Activated CD4-positive, alpha-beta T cell treated with anti-CD3 and anti-CD28 coated beads for 4 hours (primary cell): ENCODE results near the gene ZNF367.
"Not testable (repeated sequence)": the region's sequence is repeated elsewhere in the genome, so short reads cannot be mapped to it uniquely, and the experiment has no call there.

Source experiments
- DNase-seq, 2 donors: peaks; one replicate each; pipeline ENCODE4 v3.0.0-alpha.2; 2020

ZNF367 gene

DNA sequence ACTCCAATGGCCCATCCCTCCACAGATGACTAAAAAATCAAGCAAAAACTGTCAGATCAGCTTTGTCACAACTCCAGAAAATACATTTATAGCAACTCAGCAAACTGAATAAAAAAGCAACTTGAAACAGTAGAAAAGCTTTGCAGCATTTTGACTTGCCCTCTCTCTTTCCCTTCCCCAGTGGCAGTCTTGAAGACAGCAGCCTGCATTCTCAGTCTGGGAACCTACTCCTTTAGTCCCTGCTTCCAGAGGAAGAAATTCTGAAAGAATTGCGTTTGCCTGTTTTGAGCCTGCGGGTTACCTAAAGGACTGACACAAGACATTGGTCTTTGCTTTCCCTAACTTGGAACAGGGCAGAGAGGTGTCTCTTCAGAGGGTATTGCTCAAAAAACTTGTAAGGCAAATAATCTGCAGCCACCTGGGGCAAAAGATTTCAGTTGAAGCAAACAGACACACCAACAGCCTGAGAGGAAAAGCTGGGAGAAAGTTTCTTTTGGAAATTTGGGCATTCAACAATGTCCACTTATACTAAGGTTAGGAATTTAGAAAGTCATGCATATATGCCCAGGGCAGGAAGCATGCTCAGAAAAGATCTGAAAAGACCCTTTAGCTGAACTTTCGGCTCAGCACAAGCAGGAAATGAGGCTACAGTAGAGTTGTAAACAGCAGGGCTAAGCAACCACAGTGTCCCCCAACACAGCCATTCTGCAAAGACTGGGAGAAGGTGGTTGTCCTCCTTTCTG, 19.4 kb downstream of the ZNF367 start:
- DNase-seq, result no peak

DNA sequence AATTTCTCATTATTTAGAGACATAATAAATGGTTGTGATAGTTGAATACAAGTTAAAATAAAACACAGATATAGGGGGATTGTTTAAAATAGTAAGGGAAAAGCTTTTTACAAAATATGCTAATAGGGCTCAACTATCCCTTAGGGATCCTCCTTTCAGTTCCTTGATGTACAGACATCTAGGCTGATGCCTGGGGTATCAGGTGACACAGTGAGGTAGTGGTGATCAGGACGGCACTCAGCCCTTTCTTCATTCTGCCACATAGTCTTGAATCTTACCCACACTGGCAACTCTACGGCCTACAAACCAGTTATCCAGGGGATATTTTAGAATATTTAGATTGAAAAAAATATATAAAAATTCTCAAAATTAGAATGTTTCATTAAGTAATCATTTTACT, 22.2 kb downstream of the ZNF367 start:
- no peak for DNase-seq

DNA sequence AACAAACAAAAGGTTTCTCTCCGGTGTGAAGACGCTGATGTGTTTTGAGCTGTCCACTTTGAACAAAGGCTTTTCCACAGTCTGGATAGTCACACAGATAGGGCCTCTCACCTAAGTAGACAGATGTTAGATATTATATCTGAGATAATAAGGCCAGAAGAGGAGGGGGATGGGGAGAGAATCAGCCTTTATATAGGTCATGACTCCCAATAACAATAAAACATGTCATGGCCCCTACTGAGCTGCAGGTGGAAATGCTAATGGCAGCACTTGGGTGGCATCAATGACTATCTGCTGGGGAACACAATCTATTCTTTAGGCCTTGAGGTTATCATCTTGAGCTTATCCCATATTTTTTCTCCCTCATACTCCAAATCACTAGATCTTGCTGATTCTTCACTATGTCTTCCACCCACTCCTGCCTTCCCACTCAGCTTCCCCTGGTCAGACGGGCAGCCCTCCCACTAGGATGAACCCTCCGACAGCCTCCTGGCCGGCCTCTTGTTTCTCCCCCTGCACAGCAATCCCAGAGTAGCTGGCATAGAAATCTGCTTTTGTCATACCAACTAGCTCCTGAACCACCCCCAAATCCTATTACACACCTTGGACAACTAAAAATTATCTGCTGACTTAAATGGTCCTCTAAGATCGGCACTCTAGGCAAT, 23.2 kb downstream of the ZNF367 start:
- DNase-seq, result no peak

DNA sequence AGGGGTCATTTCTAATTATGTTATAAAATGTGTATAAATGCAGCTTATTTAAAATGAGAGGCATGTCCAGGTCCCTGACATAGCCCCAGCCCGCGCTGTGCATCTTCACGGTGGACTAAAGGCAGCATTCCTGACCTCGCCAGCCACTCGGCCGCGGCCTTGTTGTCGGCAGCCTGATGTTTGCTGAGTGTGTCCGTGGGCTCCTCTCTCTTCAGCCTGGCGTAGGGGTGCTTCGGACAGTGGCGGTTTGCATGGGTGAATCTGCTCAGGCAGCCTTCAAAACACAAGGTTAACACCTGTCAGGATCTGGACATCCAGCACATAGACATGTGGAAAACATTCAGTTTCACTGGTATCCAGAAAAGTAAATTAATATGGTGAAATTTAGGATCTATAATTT, 25.9 kb downstream of the ZNF367 start:
- DNase-seq, result no peak

DNA sequence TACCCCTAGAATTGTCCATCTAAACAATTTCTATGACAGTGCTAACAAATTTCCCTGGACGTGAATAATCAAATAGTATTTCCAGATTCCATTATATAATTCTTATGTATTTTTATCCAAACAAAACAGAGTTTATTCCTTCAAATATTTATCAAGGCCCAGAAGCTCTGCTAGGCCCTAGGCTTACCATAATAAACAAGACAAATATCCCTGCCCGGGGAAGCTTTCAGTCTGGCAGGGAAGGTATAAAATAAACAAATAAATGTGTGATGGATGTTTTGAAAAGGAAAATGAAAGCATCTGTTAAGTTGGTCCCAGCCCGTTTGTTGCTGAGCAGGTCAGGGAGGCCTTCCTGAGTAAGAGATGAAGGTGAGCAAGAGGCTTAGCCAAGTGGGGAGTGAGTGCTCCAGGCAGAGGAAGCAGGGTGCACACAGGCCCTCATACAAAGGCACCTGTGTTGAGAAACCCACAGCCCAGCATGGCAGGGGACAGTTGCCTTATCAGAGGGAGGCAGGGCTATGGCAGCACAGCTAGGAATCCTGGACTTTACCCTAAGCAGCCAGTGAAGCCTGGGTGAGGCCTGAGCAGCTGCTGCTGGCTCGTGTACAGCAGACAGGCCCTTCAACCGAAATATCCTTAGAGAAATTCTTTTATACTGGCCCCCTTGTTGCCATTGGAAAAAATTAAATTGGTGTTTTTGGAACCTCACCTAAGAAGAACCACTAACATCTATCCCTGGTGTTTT, 27.0 kb downstream of the ZNF367 start:
- no peak for DNase-seq

DNA sequence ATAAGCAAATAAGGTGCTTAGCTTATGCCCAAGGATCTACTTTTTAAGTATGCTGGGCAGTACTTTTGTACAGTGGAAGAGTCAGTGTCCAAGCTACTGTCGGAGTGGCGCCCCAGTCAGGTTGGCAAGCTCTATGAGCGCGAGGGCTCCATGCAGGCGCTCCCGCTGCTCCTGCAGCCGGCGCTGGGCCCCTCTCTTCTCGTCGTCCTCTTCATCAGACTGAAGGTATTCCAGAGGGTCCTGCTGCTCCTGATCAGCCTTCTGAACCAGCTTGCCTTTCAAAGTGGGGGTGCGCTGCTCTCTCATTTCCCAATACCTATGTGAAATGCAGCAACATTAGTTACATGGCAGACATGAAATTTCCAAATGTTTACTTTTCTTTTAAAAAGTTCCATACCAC, 30.0 kb downstream of the ZNF367 start:
- DNase-seq, result no peak

DNA sequence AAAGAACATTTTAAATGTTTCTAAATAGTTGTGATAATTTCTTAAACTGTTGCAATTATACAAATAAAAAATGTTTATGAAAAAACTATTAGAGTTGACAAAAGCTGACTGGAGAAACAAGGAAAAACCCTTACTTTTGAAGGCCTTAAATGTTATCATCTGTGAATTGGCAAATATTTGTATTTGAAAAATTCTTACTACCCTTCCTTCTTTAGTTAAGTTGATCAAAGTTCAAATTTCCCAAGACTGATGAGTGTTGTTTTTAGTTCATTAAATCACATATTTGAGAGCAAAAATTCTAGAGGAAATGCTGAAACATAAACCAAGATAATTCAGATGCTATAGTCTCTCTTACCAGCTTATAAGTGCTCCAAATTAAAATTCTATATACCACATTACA, 32.0 kb downstream of the ZNF367 start:
- DNase-seq, result no peak

DNA sequence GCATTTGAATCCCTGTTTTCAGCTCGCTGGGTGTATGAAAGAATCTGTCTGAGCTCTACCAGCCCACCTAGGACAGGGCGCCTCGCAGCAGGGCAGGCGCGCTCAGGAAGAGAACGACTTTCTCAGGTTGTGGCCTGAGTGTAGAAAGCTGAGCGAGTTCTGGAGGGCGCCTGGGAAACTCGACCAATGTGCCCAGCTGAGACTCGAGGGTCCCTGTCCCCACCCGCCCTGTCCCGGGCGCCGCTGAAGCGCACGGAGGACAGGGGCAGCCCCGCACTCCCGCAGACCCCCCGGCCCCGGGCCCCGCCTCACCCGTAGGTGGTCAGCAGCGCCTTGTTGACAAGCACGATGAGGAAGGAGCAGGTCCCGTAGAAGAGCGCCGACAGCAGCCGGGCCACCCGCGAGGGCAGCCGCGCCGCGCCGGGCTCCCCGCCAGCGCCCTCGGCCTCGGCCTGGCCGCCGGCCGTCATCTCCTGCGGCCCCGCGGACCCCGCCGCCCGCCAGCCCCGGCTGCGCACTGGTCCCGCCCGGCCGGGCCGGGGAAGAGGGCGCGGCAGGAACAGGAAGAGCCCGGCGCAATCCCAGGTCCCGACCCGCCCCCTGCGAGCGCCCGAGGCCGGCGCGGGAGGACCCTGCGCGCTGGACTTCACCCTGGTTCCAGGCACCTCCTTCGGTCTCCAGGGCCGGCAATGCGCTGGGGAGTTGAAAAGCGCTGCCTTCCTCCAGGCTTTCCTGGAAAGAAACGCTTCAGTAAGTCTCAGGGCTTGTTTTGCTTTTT, 34.8 kb downstream of the ZNF367 start, which contains the start of gene SLC35D2:
TSS of gene SLC35D2 (minus strand) at position 547 of the 778 bp plus-strand sequence. CDS start at position 470, 77 bp downstream.
- DNase-seq, result peak in 1 of 2 donors; percentile 20

DNA sequence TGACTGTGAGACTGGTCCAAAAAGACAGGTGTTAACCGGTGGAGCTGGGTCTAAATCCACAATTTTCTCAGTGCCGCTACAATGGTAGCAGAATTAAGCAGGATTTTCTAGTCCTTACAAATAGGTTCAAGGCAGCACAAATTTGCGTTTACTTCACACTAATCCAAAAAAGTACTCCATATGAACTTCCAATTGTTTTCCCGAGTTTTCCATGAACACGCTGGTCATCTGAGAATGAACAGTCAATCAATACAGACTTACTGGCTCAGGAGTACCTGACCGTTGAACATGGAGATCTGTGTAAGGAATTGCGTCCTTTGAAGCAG, 35.4 kb downstream of the ZNF367 start:
- no peak for DNase-seq

DNA sequence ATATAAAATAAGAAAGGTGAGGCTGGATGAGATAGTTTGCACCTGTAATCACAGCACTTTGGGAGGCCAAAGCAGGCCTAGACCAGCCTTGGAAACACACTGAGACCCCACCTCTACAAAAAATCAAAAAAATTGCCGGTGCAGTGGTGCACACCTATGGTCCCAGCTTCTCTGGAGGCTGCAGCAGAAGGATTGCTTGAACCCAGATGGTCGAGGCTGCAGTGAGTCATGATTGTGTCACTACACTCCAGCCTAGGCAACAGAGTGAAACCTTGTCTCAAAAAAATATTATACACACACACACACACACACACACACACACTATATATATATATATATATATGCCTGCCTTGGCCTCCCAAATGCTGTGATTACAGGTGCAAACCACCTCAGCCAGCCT, 36.0 kb downstream of the ZNF367 start:
- DNase-seq, result no peak

DNA sequence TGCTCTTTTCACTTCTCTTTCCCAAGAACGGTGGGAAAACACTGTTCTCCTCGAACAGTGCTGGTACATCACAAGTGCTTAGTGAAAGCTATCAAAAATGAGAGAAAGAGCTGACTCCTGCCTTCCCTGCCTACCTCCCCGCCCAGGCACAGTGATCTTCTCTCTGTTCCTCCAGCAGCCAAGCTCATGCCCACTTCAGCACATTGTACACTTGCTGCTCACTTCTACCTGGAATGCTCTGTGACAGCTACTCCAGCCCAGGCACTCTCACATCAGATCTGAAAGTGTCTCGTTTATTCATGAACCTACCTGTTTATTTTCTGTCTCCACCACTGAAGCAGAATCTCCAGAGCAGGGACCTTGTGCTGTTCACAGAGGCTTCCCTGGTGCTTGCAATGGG, 36.5 kb downstream of the ZNF367 start:
- DNase-seq, result no peak

DNA sequence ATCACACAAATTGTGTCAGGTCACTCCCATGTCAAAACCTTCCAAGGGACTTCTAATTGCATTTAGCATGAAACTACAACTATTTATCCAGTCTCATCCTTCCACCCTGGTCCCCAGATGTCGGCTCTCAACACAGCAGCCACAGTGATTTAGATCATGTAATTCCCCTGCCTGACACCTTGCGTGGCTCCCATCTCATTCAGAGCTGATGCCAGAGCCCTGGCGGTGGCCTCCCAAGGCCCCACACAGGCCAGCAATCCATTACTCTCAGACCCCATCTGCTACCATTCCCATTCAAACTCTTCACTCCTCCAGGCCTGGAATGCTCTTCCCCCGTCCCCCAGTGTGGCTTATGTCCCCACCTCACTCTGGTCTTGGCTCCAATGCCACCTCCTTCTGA, 37.0 kb downstream of the ZNF367 start:
- DNase-seq, result no peak

DNA sequence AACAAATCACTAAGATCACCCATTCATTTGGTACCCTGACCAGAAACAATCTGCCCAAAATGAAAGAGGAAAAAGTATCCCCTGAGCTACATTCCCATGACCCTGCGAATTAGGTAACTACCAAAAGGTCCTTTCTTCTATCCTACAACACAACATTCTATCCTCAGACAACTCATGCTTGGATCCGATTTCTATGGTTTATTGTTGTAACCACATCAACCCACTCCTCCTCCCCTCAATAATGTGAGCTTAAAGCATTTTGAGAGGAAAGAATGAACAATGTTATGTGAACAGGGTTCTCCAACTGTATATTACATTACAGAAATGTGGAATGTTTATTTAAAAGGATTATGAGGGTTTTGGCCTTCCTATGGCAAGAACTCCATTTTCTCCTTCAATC, 38.7 kb downstream of the ZNF367 start:
- DNase-seq, result no peak

DNA sequence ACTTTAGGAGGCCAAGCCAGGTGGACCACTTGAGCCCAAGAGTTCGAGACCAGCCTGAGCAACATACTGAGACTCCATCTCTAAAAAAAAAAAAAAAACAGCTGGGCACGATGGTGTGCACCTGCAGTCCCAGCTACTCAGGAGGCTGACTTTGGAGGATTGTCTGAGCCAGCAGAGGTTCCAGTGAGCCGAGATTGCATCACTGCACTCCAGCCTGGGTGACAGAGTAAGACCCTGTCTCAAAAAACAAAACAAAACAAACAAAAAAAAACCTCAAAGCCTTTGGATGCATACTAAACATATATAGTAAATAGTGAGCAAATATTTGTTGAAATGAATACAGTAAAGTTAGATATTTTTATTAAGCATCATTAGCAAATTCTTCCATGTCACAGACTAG, 40.0 kb downstream of the ZNF367 start:
- DNase-seq, result no peak

DNA sequence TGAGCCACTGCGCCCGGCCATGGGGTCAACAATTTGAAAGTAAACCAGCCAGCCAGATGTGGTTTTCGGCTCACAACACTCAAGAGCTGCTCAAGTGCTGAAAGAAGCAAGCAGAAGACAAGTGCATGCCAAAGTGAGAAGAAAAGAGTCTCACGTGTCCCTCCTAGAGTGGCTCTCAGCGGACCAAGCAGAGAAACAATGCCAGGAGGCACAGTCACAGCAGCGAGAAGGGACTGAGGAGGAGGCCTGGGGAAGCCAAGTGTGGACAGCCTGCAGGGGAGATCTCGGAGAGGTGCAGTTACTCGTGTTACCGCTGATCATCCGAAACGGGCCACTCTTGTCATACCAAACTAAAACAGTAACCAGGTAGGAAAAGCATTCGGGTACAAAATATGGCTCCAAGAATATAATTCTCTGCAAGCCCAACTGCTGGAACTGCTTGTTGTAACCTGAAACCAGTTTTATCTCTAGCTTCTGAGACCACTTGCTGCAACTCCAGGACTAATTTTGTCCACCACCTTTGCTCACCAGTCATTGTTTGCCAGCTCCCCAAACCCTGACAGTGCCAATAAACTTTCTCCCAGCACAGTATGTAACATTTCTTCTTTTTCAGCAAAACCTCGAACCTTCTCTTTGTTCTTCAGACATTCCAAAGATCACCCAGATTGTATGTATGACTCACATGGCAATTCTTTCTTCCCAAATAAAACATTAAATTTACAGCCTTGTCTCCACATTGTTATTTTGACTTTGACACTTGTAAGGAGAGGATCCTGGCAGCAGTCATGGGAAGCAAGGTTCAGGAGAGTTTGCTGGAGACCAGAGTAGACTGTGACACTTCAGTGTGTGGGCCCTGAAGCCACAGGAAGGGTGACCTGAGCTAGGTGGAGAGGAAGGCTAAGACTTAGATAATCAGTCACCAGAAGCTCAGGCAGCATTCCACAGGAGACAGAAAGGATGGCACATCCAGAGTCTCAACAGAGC, 41.0 kb downstream of the ZNF367 start:
- DNase-seq, result no peak

DNA sequence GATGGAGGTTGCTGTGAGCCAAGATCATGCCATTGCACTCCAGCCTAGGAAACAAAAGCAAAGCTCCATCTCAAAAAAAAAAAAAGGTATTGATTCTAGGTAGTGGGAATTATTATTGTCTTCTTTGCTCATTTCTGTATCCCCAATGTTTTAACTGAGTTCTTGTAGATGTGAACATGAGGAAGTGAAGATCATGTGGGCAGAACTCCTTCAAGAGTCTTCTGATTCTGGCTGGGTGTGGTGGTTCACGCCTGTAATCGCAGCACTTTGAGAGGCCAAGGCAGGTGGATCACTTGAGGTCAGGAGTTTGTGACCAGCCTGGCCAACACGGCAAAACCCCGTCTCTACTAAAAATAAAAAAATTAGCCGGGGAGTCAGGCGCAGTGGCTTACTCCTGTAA, 42.7 kb downstream of the ZNF367 start:
- DNase-seq, result not testable (repeated sequence)

DNA sequence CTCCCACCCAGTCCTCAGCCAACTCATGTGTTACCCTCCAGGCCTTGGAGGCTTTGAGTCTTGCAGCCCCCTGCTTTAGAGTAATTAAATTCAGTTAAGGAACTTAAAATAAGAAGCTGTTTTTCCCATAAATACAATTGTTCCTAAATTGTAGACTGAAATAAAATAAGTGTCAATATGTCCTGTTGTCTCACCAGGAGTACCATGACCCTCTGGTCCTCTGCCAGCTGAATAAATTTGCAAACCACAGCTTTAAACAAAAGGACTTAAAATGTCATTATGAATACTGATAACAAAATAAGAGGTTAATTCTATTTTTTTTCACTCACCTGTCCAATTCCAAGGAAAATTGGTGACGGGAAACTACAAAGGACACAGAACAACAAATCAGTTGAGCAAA, 50.2 kb downstream of the ZNF367 start:
- no peak for DNase-seq

DNA sequence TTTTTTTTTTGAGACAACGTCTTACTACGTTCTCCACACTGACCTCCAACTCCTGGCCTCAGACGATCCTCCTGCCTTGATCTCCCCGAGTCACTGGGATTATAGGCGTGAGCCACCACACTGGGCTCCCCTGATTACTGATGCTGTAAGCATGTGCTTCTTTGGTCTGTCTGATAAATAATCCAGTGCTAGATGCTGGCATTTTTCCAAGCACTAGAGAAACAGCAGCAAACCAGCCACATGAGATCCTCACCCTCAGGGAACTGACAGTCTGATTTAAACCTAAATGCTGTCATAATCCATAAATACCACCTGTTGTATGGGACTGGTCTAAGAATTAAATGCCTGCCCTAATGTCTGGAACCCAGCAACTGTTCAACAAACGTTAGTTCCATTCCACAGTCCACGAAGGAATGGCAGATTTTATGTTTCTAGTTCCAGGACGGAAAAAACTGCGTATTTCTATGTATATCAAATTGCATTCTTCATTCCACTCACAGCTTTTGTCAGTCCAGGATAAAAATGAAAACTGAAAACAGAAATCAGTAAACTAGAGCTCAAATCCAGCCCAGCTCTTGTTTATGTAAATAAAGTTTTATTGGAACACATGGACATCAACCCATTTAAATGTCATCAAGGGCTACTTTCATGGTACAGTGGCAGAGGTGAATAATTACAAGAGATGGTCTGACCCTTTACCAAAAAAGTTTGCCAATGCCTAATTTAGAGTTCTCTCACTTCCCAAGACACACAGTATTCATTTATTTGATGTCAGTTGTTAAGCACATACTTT, 54.8 kb downstream of the ZNF367 start:
- DNase-seq, result no peak

DNA sequence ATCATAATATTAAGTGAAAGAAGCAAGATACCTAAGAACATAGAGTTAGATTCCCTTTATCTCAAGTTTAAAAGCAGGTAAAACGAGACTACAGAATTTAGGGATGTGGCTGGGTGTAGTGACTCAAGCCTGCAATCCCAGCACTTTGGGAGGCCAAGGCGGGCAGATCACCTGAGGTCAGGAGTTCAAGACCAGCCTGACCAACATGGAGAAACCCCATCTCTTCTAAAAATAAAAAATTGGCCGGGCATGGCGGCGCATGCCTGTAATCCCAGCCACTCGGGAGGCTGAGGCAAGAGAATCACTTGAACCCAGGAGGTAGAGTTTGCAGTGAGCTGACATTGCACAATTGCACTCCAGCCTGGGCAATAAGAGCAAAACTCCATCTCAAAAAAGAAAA, 56.1 kb downstream of the ZNF367 start:
- DNase-seq, result not testable (repeated sequence)

DNA sequence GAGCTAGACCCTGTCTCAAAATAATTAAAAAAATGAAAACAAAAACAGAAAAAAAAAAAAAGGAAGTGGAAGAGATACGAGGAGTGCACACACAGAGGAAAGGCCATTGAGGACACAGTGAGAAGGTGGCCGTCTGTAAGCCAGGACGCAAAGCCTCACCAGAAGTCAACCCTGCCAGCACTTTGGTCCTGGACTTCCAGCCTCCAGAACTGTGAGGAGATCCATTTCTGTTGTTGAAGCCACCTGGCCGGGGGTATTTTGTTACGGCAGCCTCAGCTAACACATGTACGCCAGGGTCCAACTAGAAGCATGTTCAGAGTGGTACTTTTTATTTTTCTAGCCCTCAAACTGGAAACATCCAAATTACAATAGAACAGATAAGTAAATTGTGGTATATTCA, 56.5 kb downstream of the ZNF367 start:
- DNase-seq, result no peak

DNA sequence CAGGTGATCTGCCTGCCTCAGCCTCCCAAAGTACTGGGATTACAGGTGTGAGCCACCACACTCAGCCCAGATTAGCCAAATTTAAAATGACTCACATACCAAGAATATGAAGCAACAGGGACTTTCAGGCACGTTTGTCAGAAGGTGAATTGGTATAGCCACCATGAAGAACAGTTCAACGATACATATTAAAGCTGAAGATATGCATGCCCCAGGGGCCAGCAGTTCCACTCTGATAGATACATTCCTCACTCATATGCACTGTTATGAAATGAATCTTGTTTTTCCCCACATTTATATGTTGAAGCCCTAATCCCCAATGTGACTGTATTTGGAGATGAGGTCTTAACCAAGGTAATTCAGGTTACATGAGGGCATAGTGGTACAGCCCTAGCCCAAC, 57.2 kb downstream of the ZNF367 start:
- no peak for DNase-seq
